Transverse colon (tissue), 4 donors: ENCODE data around the gene ASAH2.

ENCODE experiments used
- EP300 ChIP-seq: sonication (generic); formaldehyde crosslinking; IDR thresholded peaks from one replicate; pipeline ENCODE4 v1.6.1; 2017; ENCODE audit warnings: antibody characterized with exemption, low read depth
- POLR2A ChIP-seq: fragments of 450-650 bp; IDR thresholded peaks from one replicate; pipeline ENCODE4 v1.6.1; 2016; ENCODE audit warnings: antibody characterized with exemption, mild to moderate bottlenecking, moderate library complexity
- POLR2AphosphoS5 ChIP-seq, 3 donors: sonication (generic); formaldehyde crosslinking; IDR thresholded peaks; one replicate each; pipeline ENCODE4 v1.6.1; 2016; ENCODE audit warnings: antibody characterized with exemption in 3 of 3
- TF ChIP-seq, protein P1 (sequence below), 5 experiments: fragments of 200-600 bp in 3 of 5; fragments of 450-650 bp in 2 of 5; sonication (generic) in 3 of 5; IDR thresholded peaks; 1 replicate in 2 of 5; 2 replicates in 3 of 5; pipeline ENCODE4 v1.5.1; 2016 to 2017; ENCODE audit warnings: antibody characterized with exemption in 5 of 5, inconsistent platforms in 3 of 5, mild to moderate bottlenecking in 2 of 5, moderate library complexity in 1 of 5

DNA sequence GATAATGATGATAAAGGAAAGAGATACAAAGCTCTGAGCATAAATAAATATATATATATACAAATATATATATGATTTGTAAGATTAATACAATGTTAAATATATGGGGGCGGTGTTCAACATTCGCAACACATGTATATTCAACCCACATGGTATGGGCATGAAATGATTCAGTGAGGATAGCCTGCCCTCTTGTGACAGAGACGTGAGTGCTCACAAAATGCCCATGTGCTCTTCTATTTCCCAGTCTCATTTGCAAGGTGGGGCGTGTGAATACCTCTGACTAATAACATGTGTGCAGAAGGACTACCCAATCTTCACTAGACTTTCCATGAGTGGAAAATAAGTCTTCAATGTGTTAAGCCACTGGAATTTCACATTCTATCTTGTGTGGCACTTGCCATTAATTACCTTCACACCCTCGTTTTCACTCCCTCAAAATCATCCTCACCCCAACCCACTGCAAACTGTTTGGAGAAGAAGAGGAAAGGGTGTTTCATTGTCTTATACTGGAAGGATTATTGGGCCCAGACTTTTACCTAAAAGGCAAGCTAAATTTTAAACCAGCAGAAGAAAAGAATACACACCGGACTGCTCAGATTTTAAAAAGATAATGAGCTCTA is 26.9 kb downstream of the ASAH2 start:
- TF ChIP-seq, protein P1, sequence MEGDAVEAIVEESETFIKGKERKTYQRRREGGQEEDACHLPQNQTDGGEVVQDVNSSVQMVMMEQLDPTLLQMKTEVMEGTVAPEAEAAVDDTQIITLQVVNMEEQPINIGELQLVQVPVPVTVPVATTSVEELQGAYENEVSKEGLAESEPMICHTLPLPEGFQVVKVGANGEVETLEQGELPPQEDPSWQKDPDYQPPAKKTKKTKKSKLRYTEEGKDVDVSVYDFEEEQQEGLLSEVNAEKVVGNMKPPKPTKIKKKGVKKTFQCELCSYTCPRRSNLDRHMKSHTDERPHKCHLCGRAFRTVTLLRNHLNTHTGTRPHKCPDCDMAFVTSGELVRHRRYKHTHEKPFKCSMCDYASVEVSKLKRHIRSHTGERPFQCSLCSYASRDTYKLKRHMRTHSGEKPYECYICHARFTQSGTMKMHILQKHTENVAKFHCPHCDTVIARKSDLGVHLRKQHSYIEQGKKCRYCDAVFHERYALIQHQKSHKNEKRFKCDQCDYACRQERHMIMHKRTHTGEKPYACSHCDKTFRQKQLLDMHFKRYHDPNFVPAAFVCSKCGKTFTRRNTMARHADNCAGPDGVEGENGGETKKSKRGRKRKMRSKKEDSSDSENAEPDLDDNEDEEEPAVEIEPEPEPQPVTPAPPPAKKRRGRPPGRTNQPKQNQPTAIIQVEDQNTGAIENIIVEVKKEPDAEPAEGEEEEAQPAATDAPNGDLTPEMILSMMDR (IDR thresholded peaks at IDR 0.05) = peak; percentile 25 to 34 (median 29)
- TF ChIP-seq POLR2A = no peak
- TF ChIP-seq POLR2AphosphoS5 (IDR thresholded peaks at IDR 0.05) = no peak
- no peak for TF ChIP-seq EP300
